ENCODE data around the gene PDGFRB. TPM values are rescaled to one million over a fixed set of nuclear protein-coding genes. Genes with fewer than 3 reads are reported as not detected.

Gene PDGFRB
- total RNA-seq, 1 experiment from 2014 or later, result not detected

DNA sequence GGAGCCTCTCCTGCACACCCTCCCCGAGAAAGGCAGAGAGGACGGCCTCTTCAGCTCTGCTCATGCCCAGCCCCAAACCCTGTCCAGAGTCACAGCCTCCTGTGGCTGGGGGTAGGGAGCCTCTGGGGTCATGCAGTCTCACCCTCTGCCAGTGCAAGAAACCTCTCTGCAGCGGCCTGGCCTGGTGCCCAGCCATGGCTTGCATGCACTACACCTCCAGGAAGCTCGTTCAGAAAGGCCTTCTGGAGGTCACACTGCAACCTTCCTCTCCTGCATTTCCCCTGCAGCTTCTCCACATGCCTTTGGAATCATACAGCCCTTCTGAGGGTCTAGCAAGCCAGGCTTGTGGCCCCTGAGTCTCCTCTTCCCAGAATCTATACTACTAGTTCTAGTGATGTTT is 87.2 kb downstream of the PDGFRB start:
- TF ChIP-seq EZH2 (IDR thresholded peaks at IDR 0.05; ENCODE audit: low read depth) (no peak), CTCF (conservative IDR thresholded peaks at IDR 0.05) (no peak)
- H4K20me1 ChIP-seq (ENCODE audit: insufficient read depth), result no peaks in the 10 kb centered on the region
- H3K79me2 ChIP-seq (ENCODE audit: low read depth), result no peaks in the 10 kb centered on the region
- H3K27me3 ChIP-seq (ENCODE audit: insufficient read depth, low read depth), result no peaks in the 10 kb centered on the region
- H3K4me3 ChIP-seq, result no peak overlapping the region
- CTCF ChIA-PET, result interaction anchor here (0.7 kb wide), 1 partner anchor 51 kb away, joined by 3 read pairs; no protein-coding TSS in a partner anchor
- H3K9me2 ChIP-seq (ENCODE audit: insufficient read depth), result no peaks in the 10 kb centered on the region
- no peak overlapping the region for H2AFZ ChIP-seq
- BruUV-seq (replicated peaks), result no TSS peak
- no peaks in the 10 kb centered on the region for H3K9me3 ChIP-seq (ENCODE audit: insufficient read depth, low read depth)
- peak in 1 of 2 experiments; percentile 41 for DNase-seq
- H3K4me1 ChIP-seq (replicated peaks; ENCODE audit: insufficient read depth), result peaks cover 6% of the 10 kb centered on the region; the same call in 1 of the 2 replicates
- no peak overlapping the region for H3K27ac ChIP-seq
- intact Hi-C loops (cut with micrococcal nuclease; ENCODE audit: unreplicated experiment), result no loop called here
- H3F3A ChIP-seq (ENCODE audit: insufficient read depth, low read depth), result no peaks in the 10 kb centered on the region
- POLR2A ChIA-PET (ENCODE audit: unreplicated experiment), result no interaction called here
- no peak overlapping the region for H3K4me2 ChIP-seq
- H3K36me3 ChIP-seq (ENCODE audit: low read depth), result no peaks in the 10 kb centered on the region

DNA sequence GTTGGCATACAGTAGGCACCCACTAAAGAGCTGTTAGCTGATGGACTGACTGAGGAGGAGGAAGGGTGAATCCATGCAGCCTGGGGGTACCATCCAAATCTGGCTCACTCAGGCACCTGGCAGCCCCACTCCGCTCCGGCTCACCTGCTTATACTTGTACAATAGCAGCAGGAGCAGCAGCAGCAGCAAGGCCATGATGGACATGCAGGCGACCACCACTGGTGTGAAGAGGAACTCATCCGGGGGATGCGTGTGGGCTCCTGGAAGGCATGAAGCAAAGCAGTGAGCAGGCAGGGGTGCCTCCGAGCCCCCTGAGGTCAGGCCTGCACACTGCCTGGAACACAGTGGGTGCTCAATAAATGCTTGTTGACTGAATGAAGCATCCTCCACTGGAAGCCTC is 87.6 kb downstream of the PDGFRB start:
- no TSS peak for BruUV-seq (replicated peaks)
- TF ChIP-seq EZH2 (IDR thresholded peaks at IDR 0.05; ENCODE audit: low read depth), result no peak
- TF ChIP-seq CTCF (conservative IDR thresholded peaks at IDR 0.05), result no peak

DNA sequence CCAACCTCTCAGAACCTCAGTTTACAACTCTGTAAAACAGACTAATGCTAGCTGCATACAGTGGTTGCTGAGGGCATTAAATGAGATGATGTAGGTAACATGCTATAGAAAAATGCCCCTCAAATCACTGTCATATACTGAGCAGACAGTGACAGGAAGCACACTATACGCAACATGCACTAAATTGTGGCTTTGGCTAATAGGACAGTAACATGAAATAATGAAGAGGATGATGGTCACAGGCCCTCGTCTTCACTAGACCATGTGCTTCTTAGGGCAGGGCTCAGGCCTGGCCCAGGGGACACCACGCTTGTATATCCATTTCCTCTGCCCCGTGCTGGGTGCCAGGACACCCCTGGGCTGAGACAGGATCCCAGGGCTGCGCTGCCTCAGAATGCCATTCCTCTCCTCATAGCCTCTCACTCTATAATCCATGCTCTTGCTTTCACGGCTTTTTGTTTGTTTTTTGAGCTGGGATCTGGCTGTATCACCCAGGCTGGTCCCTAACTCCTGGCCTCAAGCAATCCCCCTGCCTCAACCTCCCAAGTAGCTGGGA is 88.2 kb downstream of the PDGFRB start:
- Histone ChIP-seq H3K27me3 (ENCODE audit: insufficient read depth, low read depth) (no peaks in the 10 kb centered on the region), H3K9me3 (ENCODE audit: insufficient read depth, low read depth) (no peaks in the 10 kb centered on the region), H3K4me2 (no peak overlapping the region), H3K4me1 (replicated peaks; ENCODE audit: insufficient read depth) (peaks cover 6% of the 10 kb centered on the region; the same call in 1 of the 2 replicates), H4K20me1 (ENCODE audit: insufficient read depth) (no peaks in the 10 kb centered on the region), H3K36me3 (ENCODE audit: low read depth) (no peaks in the 10 kb centered on the region), H3K27ac (no peak overlapping the region), H2AFZ (no peak overlapping the region), H3K79me2 (ENCODE audit: low read depth) (no peaks in the 10 kb centered on the region), H3F3A (ENCODE audit: insufficient read depth, low read depth) (no peaks in the 10 kb centered on the region), H3K4me3 (no peak overlapping the region), H3K9me2 (ENCODE audit: insufficient read depth) (no peaks in the 10 kb centered on the region)
- no TSS peak for BruUV-seq (replicated peaks)
- no peak for TF ChIP-seq EZH2 (IDR thresholded peaks at IDR 0.05; ENCODE audit: low read depth)
- TF ChIP-seq CTCF (conservative IDR thresholded peaks at IDR 0.05), result no peak
- ChIA-PET POLR2A (ENCODE audit: unreplicated experiment) (no interaction called here), CTCF (interaction anchor here (0.7 kb wide), 1 partner anchor 45 kb away, joined by 4 read pairs; no protein-coding TSS in a partner anchor)
- intact Hi-C loops (cut with micrococcal nuclease; ENCODE audit: unreplicated experiment), result no loop called here
- DNase-seq, result no peak

More for the DNA sequence above, 87.6 kb downstream of the PDGFRB start:
- Histone ChIP-seq H3K4me1 (replicated peaks; ENCODE audit: insufficient read depth) (peaks cover 6% of the 10 kb centered on the region; the same call in 1 of the 2 replicates), H3K27ac (no peak overlapping the region), H3K36me3 (ENCODE audit: low read depth) (no peaks in the 10 kb centered on the region), H3F3A (ENCODE audit: insufficient read depth, low read depth) (no peaks in the 10 kb centered on the region), H2AFZ (no peak overlapping the region), H3K27me3 (ENCODE audit: insufficient read depth, low read depth) (no peaks in the 10 kb centered on the region), H3K4me3 (no peak overlapping the region), H3K4me2 (no peak overlapping the region), H4K20me1 (ENCODE audit: insufficient read depth) (no peaks in the 10 kb centered on the region), H3K9me3 (ENCODE audit: insufficient read depth, low read depth) (no peaks in the 10 kb centered on the region), H3K79me2 (ENCODE audit: low read depth) (no peaks in the 10 kb centered on the region), H3K9me2 (ENCODE audit: insufficient read depth) (no peaks in the 10 kb centered on the region)
- intact Hi-C loops (cut with micrococcal nuclease; ENCODE audit: unreplicated experiment), result no loop called here
- ChIA-PET CTCF (no interaction called here), POLR2A (ENCODE audit: unreplicated experiment) (no interaction called here)
- no peak for DNase-seq

Measured in PC-9 (cell line).